GM19467 (cell line): ENCODE results near the gene CCNY.
"Not testable (repeated sequence)": the region's sequence is repeated elsewhere in the genome, so short reads cannot be mapped to it uniquely, and the experiment has no call there.

Experiments used
- ATAC-seq: cut with Tn5 transposase; IDR thresholded peaks from one replicate; pipeline ENCODE4 v1.9.1; 2021; ENCODE audit warnings: mild to moderate bottlenecking, moderate library complexity; ENCODE audit not compliant: unreplicated experiment

The CCNY gene

GRCh38 chr10:35506741-35507140, 170.4 kb downstream of the CCNY start:
- no peak for ATAC-seq

GRCh38 chr10:35507519-35508109, 171.3 kb downstream of the CCNY start:
- no peak for ATAC-seq

- no peak for ATAC-seq
Observed at GRCh38 chr10:35508647-35509046, 172.3 kb downstream of the CCNY start.

GRCh38 chr10:35510891-35511290, 174.6 kb downstream of the CCNY start:
- ATAC-seq: no peak

- no peak for ATAC-seq
Observed at GRCh38 chr10:35511647-35512046, 175.3 kb downstream of the CCNY start.

GRCh38 chr10:35516102-35516670, 179.9 kb downstream of the CCNY start:
- no peak for ATAC-seq

- no peak for ATAC-seq
Observed at GRCh38 chr10:35517431-35518181, 181.3 kb downstream of the CCNY start.

- not testable (repeated sequence) for ATAC-seq
Observed at GRCh38 chr10:35518187-35518586, 181.9 kb downstream of the CCNY start.

- ATAC-seq: no peak
Observed at GRCh38 chr10:35520996-35521395, 184.7 kb downstream of the CCNY start.

GRCh38 chr10:35523670-35524225, 187.4 kb downstream of the CCNY start:
- ATAC-seq: no peak

- no peak for ATAC-seq
Observed at GRCh38 chr10:35526746-35527145, 190.4 kb downstream of the CCNY start.

- ATAC-seq: no peak
Observed at GRCh38 chr10:35532141-35532540, 195.8 kb downstream of the CCNY start.

GRCh38 chr10:35533565-35533964, 197.3 kb downstream of the CCNY start:
- ATAC-seq: no peak

- no peak for ATAC-seq
Observed at GRCh38 chr10:35535136-35535535, 198.8 kb downstream of the CCNY start.

GRCh38 chr10:35536789-35537188, 200.5 kb downstream of the CCNY start:
- no peak for ATAC-seq

- ATAC-seq: not testable (repeated sequence)
Observed at GRCh38 chr10:35537925-35538324, 201.6 kb downstream of the CCNY start.

- ATAC-seq: no peak
Observed at GRCh38 chr10:35540296-35541164, 204.2 kb downstream of the CCNY start.

- ATAC-seq: no peak
Observed at GRCh38 chr10:35541720-35542119, 205.4 kb downstream of the CCNY start.

- ATAC-seq: no peak
Observed at GRCh38 chr10:35542303-35542702, 206.0 kb downstream of the CCNY start.

- ATAC-seq: no peak
Observed at GRCh38 chr10:35545079-35545657, 208.9 kb downstream of the CCNY start.
